HepG2 (cell line): ENCODE data around the gene RITA1. TPM values are rescaled to one million over a fixed set of nuclear protein-coding genes. Genes with fewer than 3 reads are reported as not detected.

Experiments
- CBX1 ChIP-seq: IDR thresholded peaks from one replicate; pipeline ENCODE4 v1.6.1; 2016; ENCODE audit warnings: antibody characterized with exemption, low read depth
- CSRNP2 ChIP-seq: sonication (generic); formaldehyde crosslinking; conservative IDR thresholded peaks from 2 replicates; pipeline ENCODE4 v1.8.0; 2022; ENCODE audit warnings: low read depth, missing genetic modification reagents
- DR1 ChIP-seq: sonication (generic); formaldehyde crosslinking; IDR thresholded peaks from 2 replicates; pipeline ENCODE4 v1.8.0; 2021; ENCODE audit warnings: mild to moderate bottlenecking, missing genetic modification reagents, inconsistent platforms
- FOSL2 ChIP-seq: sonication (generic); formaldehyde crosslinking; IDR thresholded peaks from 2 replicates; pipeline ENCODE4 v1.4.0; 2020; ENCODE audit warnings: missing genetic modification reagents
- GPN1 ChIP-seq: sonication (generic); formaldehyde crosslinking; IDR thresholded peaks from 2 replicates; pipeline ENCODE4 v1.5.1; 2020; ENCODE audit warnings: missing genetic modification reagents, borderline replicate concordance
- HNRNPLL ChIP-seq: fragments of 200-400 bp; formaldehyde crosslinking; IDR thresholded peaks from 2 replicates; pipeline ENCODE4 v1.6.1; 2017; ENCODE audit warnings: mild to moderate bottlenecking, low read depth, low read length; ENCODE audit not compliant: poor library complexity, severe bottlenecking
- MAF1 ChIP-seq: sonication (generic); formaldehyde crosslinking; IDR thresholded peaks from 2 replicates; pipeline ENCODE4 v1.5.0; 2020; ENCODE audit warnings: missing genetic modification reagents, borderline replicate concordance
- MED1 ChIP-seq: sonication (generic); formaldehyde crosslinking; IDR thresholded peaks from 2 replicates; pipeline ENCODE4 v1.4.0; 2020; ENCODE audit warnings: missing genetic modification reagents
- MTF1 ChIP-seq: sonication (generic); formaldehyde crosslinking; IDR thresholded peaks from 2 replicates; pipeline ENCODE4 v1.5.0; 2020; ENCODE audit warnings: missing genetic modification reagents
- NCOR1 ChIP-seq: fragments of 200-600 bp; sonication (generic); IDR thresholded peaks from 2 replicates; pipeline ENCODE4 v1.7.0; 2017; ENCODE audit warnings: antibody characterized with exemption, low read length, borderline replicate concordance
- NR2C2 ChIP-seq: sonication (generic); formaldehyde crosslinking; IDR thresholded peaks from 2 replicates; pipeline ENCODE4 v1.4.0; 2020; ENCODE audit warnings: missing genetic modification reagents, mild to moderate bottlenecking, moderate library complexity, borderline replicate concordance
- NR2F1 ChIP-seq, 2 experiments: fragments of 450-650 bp in 1 of 2; formaldehyde crosslinking in 1 of 2; IDR thresholded peaks; 2 replicates each; pipeline versions ENCODE4 v1.5.0 to v1.6.1; 2016 to 2020; ENCODE audit warnings: mild to moderate bottlenecking in 1 of 2, missing compliant biosample characterization in 1 of 2, missing genetic modification reagents in 1 of 2, moderate library complexity in 1 of 2
- POLR2G ChIP-seq: fragments of 200-400 bp; formaldehyde crosslinking; IDR thresholded peaks from 2 replicates; pipeline ENCODE4 v1.6.1; 2018; ENCODE audit warnings: mild to moderate bottlenecking, low read depth, low read length, moderate library complexity
- REL ChIP-seq: sonication (generic); formaldehyde crosslinking; conservative IDR thresholded peaks from 2 replicates; pipeline ENCODE4 v1.8.0; 2022; ENCODE audit warnings: mild to moderate bottlenecking, missing genetic modification reagents, moderate library complexity
- TBX3 ChIP-seq: fragments of 450-650 bp; IDR thresholded peaks from 2 replicates; pipeline ENCODE4 v1.6.1; 2017; ENCODE audit warnings: antibody characterized with exemption, mild to moderate bottlenecking, inconsistent platforms, borderline replicate concordance
- TFDP1 ChIP-seq: IDR thresholded peaks from 2 replicates; pipeline ENCODE4 v1.6.1; 2016; ENCODE audit warnings: missing compliant biosample characterization, missing genetic modification reagents, borderline replicate concordance
- ZNF143 ChIP-seq: sonication (generic); formaldehyde crosslinking; IDR thresholded peaks from 2 replicates; pipeline ENCODE4 v1.4.0; 2020; ENCODE audit warnings: missing genetic modification reagents
- ZNF224 ChIP-seq: sonication (generic); formaldehyde crosslinking; IDR thresholded peaks from 2 replicates; pipeline ENCODE4 v1.5.0; 2020; ENCODE audit warnings: mild to moderate bottlenecking, missing genetic modification reagents
- ZNF564 ChIP-seq: sonication (generic); formaldehyde crosslinking; IDR thresholded peaks from 2 replicates; pipeline ENCODE4 v1.8.1; 2023; ENCODE audit warnings: mild to moderate bottlenecking, missing genetic modification reagents
- ZNF629 ChIP-seq: sonication (generic); formaldehyde crosslinking; conservative IDR thresholded peaks from 2 replicates; pipeline ENCODE4 v1.5.0; 2020; ENCODE audit warnings: missing genetic modification reagents
- ZNF879 ChIP-seq: sonication (generic); formaldehyde crosslinking; IDR thresholded peaks from 2 replicates; pipeline ENCODE4 v1.8.1; 2023; ENCODE audit warnings: missing genetic modification reagents
- ZSCAN31 ChIP-seq: sonication (generic); formaldehyde crosslinking; IDR thresholded peaks from 2 replicates; pipeline ENCODE4 v1.5.0; 2020; ENCODE audit warnings: low read depth, mild to moderate bottlenecking, missing genetic modification reagents
- polyA plus RNA-seq, 8 experiments: library from polyadenylated mRNA; depleted of rRNA in 3 of 8; stranded (reverse) in 7 of 8; unstranded in 1 of 8; fragments of >200 nt; fragmentation: Illumina TruSeq in 4 of 8; extraction: Trizol in 4 of 8; gene quantifications; 2 replicates each; pipeline versions ENCODE4 v1.2.1 to v1.2.3, GENCODE V29; 2011 to 2016; ENCODE audit warnings: low read depth in 4 of 8, missing spikeins in 1 of 8, mixed read lengths in 1 of 8; ENCODE audit not compliant: insufficient read depth in 1 of 8
- total RNA-seq, 5 experiments: library from RNA; depleted of rRNA; stranded (reverse); fragments of >200 nt; fragmentation: Illumina TruSeq; extraction: Trizol; gene quantifications; 2 replicates each; pipeline ENCODE4 v1.2.3, GENCODE V29; 2016; ENCODE audit warnings: low read depth in 1 of 5
- TF ChIP-seq, protein P1 (sequence below): sonication (generic); formaldehyde crosslinking; IDR thresholded peaks from 2 replicates; pipeline ENCODE4 v1.5.0; 2020; ENCODE audit warnings: mild to moderate bottlenecking, missing genetic modification reagents

The RITA1 gene
- total and polyA plus RNA-seq, 2 of the 13 experiments (the other 11 are each of a cell fraction or from before 2014, with no cell fraction given): 12.4 to 28.9 TPM

DNA sequence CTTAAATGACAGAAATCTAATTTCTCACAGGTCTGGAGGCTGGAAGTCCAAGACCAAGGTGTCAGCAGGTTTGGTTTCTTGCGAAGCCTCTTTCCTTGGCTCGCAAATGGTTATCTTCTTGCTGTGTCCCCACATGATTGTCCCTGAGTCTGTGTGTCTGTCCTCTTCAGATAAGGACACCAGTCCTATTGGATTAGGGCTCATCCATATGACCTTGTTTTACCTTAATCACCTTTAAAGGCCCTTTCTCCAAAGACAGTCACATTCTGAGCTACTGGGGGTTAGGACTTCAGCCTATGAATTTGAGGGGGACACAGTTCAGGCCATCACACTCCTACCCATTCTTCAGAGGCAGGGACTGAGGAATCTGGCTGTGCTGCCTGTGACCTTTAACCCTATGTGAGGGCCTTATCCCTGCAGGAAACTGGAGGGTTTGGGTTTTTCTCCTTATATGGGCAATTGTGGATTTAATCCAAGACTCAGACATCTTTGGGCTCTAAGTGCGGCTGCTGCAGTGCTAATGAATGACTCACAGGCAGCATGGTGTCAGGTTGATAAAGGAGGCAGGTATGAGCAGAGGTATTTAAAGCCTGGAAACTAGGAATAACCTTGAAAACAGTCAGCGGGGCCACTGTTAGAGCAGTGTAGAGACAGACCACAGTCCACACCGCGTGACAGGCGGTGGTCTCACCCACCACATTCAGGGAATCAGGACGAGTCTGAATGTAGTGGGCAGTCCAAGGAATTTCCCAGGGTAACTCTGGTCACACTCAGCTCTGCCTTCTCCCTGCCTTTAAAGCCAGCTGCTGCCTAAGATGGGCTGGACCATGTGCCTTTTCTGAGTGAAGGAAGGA lies 45.9 kb downstream of the RITA1 start (continued):
- TF ChIP-seq CSRNP2: no peak
- TF ChIP-seq GPN1 (CRISPR knock-in tag): no peak
- TF ChIP-seq REL (CRISPR knock-in tag): no peak
- TF ChIP-seq DR1: no peak
- TF ChIP-seq ZNF564 (CRISPR knock-in tag): no peak
- TF ChIP-seq ZNF629 (CRISPR knock-in tag): peak; percentile 86
- TF ChIP-seq ZNF143 (CRISPR knock-in tag): no peak
- no peak for TF ChIP-seq MTF1 (CRISPR knock-in tag)
- TF ChIP-seq MED1 (CRISPR knock-in tag): no peak
- no peak for TF ChIP-seq ZSCAN31
- TF ChIP-seq ZNF224 (CRISPR knock-in tag): no peak
- no peak for TF ChIP-seq POLR2G
- no peak for TF ChIP-seq CBX1
- TF ChIP-seq NR2F1 (CRISPR knock-in tag; IDR thresholded peaks at IDR 0.05): peak in 1 of 2 experiments; percentile 57; a peak in 1 of 4 replicates
- TF ChIP-seq, protein P1, sequence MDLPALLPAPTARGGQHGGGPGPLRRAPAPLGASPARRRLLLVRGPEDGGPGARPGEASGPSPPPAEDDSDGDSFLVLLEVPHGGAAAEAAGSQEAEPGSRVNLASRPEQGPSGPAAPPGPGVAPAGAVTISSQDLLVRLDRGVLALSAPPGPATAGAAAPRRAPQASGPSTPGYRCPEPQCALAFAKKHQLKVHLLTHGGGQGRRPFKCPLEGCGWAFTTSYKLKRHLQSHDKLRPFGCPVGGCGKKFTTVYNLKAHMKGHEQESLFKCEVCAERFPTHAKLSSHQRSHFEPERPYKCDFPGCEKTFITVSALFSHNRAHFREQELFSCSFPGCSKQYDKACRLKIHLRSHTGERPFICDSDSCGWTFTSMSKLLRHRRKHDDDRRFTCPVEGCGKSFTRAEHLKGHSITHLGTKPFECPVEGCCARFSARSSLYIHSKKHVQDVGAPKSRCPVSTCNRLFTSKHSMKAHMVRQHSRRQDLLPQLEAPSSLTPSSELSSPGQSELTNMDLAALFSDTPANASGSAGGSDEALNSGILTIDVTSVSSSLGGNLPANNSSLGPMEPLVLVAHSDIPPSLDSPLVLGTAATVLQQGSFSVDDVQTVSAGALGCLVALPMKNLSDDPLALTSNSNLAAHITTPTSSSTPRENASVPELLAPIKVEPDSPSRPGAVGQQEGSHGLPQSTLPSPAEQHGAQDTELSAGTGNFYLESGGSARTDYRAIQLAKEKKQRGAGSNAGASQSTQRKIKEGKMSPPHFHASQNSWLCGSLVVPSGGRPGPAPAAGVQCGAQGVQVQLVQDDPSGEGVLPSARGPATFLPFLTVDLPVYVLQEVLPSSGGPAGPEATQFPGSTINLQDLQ: no peak
- no peak for TF ChIP-seq ZNF879 (CRISPR knock-in tag)
- no peak for TF ChIP-seq HNRNPLL
- TF ChIP-seq TFDP1 (CRISPR knock-in tag): 0 out of 2 replicates have a peak, but pooled peaks have one; percentile 33
- no peak for TF ChIP-seq NCOR1
- no peak for TF ChIP-seq MAF1
- peak; percentile 26; the same call in 1 of the 2 replicates for TF ChIP-seq NR2C2
- TF ChIP-seq TBX3: peak; percentile 44; the same call in 1 of the 2 replicates
- TF ChIP-seq FOSL2: peak; percentile 87
